ENCODE data around the gene WNT1. TPM values are rescaled to one million over a fixed set of nuclear protein-coding genes. Genes with fewer than 3 reads are reported as not detected.

WNT1 gene
- total RNA-seq, 1 donor from 2014 or later, result 0.29 TPM

- no peak for DNase-seq (ENCODE audit: low spot score)
Observed at GRCh38 chr12:48961331-48961730, 16.8 kb upstream of the WNT1 start.

- DNase-seq (ENCODE audit: low spot score), result no peak
Observed at GRCh38 chr12:48961801-48962200, 16.3 kb upstream of the WNT1 start.

DNA sequence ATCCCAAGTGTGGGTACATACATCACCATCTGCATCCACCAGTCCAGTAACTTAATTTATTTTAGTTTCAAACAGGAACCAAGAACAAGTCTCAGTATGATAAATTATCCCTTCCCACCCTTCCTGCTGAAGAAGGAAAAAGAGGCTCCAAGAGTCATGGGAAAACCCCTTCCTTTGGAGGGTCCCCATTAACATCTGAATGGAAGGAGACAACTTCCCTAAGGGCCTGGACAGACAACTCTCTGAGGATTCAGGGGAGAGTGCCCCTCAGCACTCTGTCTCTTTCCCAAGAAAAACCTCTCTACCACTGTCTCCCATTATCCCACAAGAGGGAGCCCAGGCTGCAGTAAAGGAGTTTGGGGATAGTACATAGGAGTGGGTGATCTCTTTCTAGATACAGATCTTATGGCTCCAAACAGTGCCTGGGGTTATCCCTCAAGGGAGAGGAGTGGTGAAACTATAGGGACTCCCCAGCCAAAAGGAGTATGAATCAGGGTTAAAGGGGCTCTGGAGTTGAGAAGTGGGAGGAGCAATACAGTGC, 12.8 kb upstream of the WNT1 start:
- DNase-seq (ENCODE audit: low spot score), result no peak

DNA sequence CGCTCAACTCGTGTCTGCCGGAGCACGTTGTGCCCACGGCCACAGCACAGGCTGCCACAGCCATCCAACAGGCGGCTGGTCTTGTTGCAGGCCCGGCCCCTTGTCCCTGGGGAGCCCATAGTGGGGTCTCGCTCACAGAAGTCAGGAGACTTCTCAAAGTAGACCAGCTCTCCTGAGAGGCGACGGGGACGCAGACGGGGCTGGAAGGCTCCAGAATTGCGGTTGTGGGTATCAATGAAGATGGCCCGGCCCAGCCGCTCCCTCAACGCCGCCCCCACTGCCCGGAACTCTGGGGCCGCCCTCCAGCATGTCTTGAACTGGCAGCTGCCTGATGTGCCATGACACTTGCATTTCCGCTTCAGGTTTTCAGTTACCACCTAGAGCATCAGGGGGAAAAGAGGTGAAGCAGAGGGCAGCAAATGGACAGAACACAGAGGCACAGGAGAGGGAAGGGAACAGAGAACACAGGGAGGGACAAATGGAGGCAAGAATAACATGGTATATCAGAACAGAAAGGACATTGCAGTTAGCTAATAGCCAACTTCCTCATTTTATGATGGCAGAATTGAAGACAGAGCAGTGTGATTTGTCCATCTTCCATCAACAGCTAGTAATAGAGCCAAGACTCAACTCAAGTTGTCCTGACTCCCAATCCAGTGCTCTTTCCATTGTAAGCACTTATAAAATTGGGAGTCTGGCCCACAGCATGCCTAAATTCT, 11.8 kb upstream of the WNT1 start:
- DNase-seq (ENCODE audit: low spot score), result no peak

DNA sequence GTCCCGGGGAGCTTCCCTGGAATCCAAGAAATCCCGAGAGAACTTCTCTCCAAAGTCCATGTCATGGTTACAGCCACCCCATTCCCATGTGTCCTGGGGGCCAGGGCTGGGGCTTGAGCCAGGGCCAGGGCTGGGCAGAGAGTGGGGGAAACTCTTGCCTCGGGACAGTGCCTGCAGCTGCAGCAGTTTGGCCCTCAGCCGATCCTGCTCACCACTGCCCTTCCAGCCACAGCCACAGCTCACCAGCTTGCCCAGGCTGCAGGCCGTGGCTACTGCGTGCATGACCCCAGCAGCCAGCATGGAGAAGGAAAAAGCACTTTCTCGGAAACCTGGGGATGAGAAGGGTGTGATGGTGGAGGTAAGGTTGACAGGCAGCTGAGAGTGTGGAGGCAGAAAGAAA, 10.1 kb upstream of the WNT1 start:
- no peak for DNase-seq (ENCODE audit: low spot score)

DNA sequence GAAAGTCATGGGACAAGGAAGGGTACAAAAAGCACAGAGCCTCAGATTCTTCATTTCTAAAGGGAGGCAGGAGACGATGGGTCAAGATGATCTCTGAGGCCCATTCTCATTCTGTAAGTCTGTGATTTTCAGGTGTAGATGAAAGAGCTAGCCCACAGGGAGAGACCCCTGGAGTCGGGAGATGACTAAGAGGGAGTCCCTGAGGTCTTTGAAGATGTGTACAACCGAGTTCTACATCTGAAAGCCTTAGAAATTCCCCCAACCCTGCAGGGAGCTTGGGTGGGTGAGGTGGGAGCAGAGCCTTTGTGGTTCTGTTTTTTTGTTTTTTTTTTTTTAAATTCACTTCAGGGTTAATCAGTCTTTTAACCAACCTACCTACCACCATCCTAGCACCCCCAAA, 9.7 kb upstream of the WNT1 start:
- DNase-seq (ENCODE audit: low spot score), result no peak

DNA sequence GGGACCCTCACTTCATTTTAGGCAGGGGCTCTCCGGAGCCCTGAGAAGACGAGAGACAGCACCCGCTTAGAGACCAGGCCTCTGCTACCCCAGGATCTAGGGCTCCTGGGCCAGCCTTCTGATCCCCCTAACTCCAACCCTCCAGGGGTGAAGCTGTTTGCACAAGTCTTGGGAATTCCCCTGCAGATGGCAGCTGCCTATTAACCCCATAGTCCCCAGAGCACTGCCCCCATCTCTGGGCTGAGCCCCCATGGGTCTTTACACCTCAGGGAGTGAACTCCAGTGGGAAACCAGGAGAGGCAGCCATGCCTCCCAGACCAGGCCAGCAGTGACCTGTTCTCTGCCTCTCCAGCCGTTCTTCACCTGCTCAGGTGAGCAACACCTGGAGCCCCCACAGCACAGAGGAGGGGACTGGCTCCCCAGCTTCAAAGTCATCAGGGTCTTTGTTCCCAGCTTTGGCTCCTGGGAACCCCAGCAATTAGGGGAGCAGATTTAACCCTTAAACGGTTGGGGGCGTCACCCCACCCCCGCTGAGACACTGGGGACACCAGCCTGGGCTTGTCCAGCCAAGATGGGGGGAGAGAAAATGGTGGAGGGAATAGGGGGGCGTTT, 8.9 kb upstream of the WNT1 start:
- DNase-seq (ENCODE audit: low spot score), result no peak

DNA sequence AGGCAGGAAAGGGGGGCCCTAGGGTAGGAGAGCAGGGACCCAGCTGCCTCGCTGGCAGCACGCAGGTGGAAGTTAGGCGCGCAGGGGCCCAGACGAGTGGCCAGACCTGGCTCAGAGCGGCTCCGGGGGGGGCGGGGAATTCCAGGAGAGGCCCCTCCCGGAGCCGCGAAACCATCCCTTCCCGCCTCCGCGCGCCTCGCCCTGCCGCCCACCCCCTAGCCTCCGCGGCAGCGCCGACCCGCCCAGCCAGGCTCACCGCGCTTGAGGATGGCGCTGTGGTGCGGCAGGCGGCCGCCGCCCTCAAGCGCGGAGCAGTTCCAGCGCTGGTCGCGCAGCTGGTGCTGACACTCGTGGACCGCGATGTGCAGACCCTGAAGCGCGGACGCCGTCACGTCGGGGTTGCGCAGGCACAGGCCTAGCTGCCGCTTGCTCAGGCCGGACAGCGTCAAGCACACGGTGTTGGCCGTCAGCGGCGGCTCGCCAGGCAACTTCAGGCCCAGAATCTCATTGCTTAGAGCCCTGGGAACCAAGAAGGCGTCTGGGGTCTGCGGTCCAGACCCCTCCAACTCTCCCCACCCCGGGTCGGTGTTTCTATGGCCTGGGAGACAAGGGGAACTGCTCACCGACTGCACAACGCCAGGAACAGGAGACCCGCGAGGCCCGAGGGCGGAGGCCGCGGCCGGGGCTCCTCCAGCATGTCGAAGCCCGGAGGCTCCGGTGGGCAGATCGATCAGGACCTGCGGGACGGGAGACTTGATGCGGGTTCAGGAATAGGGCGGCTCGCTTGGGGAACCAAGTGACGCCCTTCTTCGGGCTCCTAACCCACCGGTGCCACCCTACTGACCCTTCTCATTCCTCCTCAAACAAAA, 8.1 kb upstream of the WNT1 start:
- no peak for DNase-seq (ENCODE audit: low spot score)

GRCh38 chr12:48970702-48971334, 7.3 kb upstream of the WNT1 start:
- no peak for DNase-seq (ENCODE audit: low spot score)

DNA sequence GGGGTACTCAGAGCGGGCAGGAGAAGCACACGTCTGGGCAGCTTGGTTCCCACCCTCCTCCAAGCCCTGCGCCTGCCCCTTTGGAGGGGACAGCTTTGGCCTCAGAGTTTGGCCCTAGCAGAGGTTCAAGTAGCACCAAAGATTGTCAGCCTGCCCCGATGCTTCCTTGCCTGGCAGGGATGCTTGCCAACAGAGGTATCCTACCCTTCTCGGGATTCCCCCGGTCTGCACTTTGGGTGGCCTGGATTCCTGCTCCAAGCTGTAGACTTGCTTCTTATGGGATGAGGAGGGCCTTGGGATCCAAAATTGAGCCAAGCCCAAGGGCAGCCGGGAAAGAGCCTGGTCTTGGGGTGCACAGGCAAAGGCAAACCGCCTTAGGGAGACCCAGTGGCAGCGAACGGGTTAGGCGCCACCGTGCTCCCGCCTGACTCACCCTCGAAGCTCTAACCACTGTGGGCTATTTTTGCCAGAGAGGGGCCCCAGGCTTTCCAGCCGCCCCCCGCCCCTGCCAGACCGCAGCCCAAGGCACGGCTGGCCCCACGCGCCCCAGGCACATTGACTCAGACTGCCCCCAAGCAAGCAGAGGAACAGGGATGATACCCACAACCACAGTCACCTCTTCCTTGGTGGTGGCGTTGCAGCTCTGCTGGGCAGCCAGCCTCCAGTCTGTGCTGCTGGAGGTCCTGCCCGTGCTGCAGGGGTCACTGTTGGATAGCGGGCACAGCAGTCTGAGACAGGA, 5.7 kb upstream of the WNT1 start:
- no peak for DNase-seq (ENCODE audit: low spot score)

DNA sequence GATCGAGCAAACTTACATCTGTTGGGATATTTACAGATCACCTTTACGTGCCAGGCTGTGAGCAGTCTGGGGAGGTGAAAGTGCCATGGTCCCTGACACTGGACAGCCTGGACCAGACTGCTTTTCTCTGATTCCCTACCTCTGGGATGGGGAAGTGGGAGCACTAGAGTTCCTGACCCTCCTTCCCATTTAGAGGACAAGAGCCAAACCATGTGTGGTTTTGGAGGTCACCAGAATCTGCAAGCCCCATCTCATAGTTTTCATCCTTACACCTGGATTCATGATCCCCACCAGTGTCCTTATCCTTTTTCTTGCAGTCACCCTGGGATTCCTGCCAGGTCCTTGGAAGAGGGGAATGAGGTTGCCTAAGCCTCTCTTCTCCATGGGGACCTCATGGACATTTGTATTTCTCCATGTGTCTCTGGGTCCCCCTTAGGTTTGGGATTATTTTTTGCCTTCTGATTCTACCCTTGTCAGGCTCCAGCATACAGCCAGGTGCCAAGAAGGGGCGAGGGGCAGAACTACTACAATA, 5.1 kb upstream of the WNT1 start:
- no peak for DNase-seq (ENCODE audit: low spot score)

DNA sequence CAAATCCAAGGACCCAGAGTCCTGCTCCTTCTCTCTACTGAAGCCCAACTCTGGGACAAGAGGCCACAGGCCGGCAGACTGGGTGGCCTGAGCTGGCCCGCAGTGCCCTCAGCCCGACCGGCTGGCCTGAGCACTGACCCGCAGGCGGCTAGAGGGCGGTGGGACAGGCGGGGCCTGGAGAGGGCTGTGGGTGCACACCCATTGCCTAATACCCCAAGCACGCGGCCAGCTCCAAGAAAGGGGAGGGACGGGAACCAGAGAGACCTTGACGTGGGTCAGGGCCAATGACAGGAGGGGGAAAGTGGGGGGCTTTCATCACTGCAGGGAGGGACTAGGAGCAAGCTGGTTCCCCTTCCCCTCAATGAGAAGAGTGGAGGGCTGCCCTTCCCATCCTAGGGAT, 4.6 kb upstream of the WNT1 start:
- no peak for DNase-seq (ENCODE audit: low spot score)

- no peak for DNase-seq (ENCODE audit: low spot score)
Observed at GRCh38 chr12:48973941-48974673, 4.0 kb upstream of the WNT1 start.

DNA sequence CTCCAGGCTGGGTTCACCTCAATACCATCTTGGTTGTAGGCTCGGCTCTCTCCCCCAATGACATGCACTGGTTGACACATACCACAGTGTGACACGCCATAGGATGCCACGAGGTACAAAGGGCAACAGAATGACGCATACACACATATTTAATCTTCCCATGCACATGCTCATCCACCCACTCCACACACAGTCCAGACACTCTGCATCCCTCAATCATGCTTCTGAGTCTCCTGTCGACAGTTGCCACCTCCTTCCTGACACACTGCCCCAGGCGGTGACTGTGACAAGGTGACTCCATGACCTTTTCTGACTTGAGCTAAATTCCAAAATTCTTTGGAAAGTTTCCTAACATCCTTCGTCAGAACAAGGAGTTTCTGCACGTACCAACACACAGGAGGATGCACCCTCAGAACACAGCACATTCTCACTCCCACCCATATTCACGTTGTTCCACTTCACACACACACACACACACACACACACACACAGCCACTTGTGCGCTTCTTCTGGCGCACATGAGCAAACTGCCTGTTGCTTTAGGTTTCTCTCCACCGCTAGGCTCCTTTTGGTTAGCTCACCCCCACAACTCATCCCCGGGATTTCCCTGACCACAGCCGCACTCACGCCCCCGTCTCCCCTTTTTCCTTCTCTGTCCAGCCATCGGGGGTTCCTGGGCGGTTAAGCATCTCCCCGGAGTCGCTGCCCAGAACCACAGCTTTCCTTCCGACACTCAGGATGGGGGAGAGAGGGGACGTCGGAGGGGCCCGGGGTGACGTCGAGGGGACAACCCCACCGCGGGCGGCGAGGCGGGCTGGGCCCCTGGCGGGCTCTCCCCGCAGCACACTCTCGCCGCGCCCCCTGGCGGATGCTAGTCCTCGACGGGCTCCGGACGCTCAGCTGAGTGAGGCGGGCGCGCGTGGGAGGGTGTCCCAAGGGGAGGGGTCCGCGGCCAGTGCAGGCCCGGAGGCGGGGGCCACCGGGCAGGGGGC, 536 bp upstream of the WNT1 start:
- peak; percentile 50 for DNase-seq (ENCODE audit: low spot score)

DNA sequence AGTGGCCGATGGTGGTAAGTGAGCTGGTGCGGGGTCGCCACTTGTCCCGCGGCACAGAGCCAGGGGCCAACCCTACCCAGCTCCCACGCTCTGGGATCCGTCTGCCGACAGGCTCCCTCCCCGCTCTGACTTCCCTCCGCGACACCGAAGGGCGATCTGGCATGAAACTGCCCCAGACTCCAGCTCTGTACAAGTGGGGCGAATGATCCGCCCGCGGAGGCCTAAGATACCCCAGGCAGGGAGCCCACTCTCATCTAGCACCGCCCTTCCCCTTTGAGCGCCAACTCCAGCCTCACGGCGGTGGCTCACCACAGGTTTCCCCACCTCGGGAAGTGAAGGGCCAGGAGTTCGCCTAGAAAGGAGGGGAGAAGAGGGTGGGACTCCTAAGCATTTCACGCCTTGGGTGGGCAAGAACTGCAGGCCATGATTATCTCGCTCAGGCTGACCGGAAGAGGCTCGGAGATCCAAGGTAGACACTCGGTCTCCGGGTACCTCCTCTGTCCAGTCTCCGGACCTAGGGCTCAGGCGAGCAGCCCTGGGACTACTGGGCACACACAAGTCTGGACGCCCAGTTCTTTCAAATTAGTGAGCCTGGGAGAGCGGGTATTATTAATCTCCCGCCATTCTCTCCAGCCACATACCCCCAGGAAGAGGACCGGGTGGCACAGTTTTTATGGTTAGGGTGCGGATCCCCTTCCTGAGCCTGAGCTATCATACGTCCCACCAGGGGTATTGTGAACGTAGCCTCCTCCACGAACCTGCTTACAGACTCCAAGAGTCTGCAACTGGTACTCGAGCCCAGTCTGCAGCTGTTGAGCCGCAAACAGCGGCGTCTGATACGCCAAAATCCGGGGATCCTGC, 849 bp downstream of the WNT1 start:
- no peak for DNase-seq (ENCODE audit: low spot score)

GRCh38 chr12:48979602-48980388, 1.7 kb downstream of the WNT1 start:
- no peak for DNase-seq (ENCODE audit: low spot score)

DNA sequence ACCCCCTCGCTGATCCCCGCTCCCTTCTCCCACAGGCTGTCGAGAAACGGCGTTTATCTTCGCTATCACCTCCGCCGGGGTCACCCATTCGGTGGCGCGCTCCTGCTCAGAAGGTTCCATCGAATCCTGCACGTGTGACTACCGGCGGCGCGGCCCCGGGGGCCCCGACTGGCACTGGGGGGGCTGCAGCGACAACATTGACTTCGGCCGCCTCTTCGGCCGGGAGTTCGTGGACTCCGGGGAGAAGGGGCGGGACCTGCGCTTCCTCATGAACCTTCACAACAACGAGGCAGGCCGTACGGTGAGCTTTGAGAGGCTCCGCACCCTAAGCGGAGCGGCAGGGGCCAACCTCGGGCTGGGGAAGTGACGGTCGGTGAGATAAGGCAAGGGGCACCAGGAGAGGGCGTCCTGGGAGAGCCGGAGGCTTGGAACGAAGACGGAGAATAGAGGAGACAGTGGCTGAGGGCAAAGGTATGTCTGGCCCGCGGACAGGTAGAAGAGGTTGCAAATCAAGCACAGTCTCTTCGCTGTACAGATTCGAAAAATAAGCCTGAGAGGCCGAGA, 2.3 kb downstream of the WNT1 start:
- DNase-seq (ENCODE audit: low spot score), result no peak

Data from mucosa of gallbladder (tissue), 1 donor.